ENCODE data around the gene TBCB. TPM values are rescaled to one million over a fixed set of nuclear protein-coding genes. Genes with fewer than 3 reads are reported as not detected.

The TBCB gene
- total and polyA plus RNA-seq, 8 donors = 32.1 to 263 (median 115) TPM

DNA sequence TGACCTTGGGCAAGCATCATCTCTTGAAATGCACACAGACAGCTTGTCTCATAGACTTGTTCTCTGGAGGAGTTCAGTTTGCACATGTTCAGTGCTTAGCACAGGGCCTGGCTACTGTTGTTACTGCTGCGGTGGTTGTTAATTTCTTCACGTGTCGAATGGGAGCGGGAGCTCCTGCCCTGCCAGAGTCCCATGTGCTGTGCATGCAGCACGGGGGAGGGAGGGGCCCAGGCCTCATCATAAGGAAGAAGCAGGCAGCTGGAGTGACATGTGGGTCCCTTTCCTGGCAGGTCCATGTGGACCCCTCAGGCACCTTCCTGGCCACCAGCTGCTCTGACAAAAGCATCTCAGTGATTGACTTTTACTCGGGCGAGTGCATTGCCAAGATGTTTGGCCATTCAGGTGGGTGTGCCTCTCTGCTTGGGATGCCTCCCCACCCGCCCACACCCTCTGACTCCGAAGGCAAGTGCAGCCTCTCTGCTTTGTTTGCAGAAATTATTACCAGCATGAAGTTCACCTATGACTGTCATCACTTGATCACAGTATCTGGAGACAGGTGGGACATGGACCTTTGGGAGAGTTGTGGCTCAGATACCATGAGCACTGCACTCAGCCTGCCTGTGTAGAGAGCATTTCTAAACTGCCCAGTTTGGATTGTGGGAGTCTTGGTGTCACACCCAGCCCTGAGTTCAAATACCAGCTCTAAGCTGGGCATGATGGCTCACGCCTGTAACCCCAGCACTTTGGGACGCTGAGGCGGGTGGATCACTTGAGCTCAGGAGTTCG, 24.2 kb upstream of the TBCB start:
- intact Hi-C loops (cut with DNase I; ENCODE audit: low total_unique reads) = no loop called here
- Histone ChIP-seq H3K4me1 (no peaks in the 10 kb centered on the region), H3K4me3 (no peak overlapping the region), H3K9me3 (no peaks in the 10 kb centered on the region), H3K27me3 (no peaks in the 10 kb centered on the region), H3K27ac (no peak overlapping the region), H3K36me3 (peaks cover 0 to 10% (median 0%) of the 10 kb centered on the region in 4 donors)
- no peak for DNase-seq
- WGBS, 5 donors = 79 to 92% (median 88%) methylated on average over 9 to 13 of the region's 13 CpGs
- TF ChIP-seq, protein P1, sequence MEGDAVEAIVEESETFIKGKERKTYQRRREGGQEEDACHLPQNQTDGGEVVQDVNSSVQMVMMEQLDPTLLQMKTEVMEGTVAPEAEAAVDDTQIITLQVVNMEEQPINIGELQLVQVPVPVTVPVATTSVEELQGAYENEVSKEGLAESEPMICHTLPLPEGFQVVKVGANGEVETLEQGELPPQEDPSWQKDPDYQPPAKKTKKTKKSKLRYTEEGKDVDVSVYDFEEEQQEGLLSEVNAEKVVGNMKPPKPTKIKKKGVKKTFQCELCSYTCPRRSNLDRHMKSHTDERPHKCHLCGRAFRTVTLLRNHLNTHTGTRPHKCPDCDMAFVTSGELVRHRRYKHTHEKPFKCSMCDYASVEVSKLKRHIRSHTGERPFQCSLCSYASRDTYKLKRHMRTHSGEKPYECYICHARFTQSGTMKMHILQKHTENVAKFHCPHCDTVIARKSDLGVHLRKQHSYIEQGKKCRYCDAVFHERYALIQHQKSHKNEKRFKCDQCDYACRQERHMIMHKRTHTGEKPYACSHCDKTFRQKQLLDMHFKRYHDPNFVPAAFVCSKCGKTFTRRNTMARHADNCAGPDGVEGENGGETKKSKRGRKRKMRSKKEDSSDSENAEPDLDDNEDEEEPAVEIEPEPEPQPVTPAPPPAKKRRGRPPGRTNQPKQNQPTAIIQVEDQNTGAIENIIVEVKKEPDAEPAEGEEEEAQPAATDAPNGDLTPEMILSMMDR (IDR thresholded peaks at IDR 0.05) = no peak
- TF ChIP-seq POLR2A (IDR thresholded peaks at IDR 0.05) (no peak), EP300 (IDR thresholded peaks at IDR 0.05) (no peak), POLR2AphosphoS5 (IDR thresholded peaks at IDR 0.05) (no peak)

DNA sequence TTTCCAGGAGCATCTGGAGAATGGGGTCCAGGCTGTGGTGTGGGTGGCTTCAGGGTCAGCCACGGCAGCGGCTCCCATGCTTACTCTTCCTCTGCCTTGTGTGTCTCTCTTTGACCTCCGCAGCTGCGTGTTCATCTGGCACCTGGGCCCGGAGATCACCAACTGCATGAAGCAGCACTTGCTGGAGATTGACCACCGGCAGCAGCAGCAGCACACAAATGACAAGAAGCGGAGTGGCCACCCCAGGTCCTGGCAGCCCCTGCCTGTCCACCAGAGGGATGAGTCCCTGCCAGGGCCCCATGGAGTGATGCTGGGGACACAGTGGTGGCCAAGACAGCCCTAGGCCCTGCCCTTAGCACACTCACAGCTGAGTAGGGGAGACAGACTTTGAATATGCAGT, 22.7 kb upstream of the TBCB start:
- Histone ChIP-seq H3K4me1 (no peaks in the 10 kb centered on the region), H3K27ac (no peak overlapping the region), H3K36me3 (peaks cover 0 to 5% (median 0%) of the 10 kb centered on the region in 4 donors), H3K9me3 (no peaks in the 10 kb centered on the region), H3K4me3 (no peak overlapping the region), H3K27me3 (no peaks in the 10 kb centered on the region)
- DNase-seq = no peak
- WGBS, 5 donors = 92 to 98% (median 95%) methylated on average over 5 to 7 of the region's 7 CpGs
- no peak for TF ChIP-seq EP300 (IDR thresholded peaks at IDR 0.05)
- TF ChIP-seq, protein P1 (IDR thresholded peaks at IDR 0.05) = no peak
- no peak for TF ChIP-seq POLR2AphosphoS5 (IDR thresholded peaks at IDR 0.05)
- TF ChIP-seq POLR2A (IDR thresholded peaks at IDR 0.05) = no peak
- intact Hi-C loops (cut with DNase I; ENCODE audit: low total_unique reads) = no loop called here

DNA sequence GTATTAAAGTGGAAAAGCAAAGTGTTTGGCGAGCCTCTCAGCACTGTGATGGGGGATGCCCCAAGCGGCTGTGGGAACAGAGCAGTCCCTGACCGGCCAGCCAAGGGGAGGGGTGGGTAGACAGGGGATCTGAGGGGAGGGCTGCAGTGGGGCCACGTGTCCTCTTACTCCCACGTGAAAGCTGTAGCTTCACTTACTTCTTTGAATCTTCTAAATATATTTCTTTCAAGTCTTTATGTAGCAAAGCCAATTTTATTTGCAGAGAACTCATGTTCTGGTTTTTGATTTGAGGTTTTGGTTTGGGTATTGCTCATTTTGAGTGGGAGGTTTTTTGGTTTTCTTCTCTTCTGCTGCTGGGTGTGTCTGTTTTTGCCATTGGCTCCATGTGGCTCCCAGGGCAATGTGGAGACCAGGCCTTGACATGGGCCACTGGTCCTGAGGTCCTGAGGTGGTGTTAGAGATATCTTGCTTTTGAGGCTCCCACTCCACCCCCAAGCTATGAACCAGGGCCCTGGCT, 22.1 kb upstream of the TBCB start:
- H3K27me3 ChIP-seq = no peaks in the 10 kb centered on the region
- no peak for DNase-seq
- H3K9me3 ChIP-seq = no peaks in the 10 kb centered on the region
- no peaks in the 10 kb centered on the region for H3K4me1 ChIP-seq
- no peak for TF ChIP-seq POLR2AphosphoS5 (IDR thresholded peaks at IDR 0.05)
- TF ChIP-seq EP300 (IDR thresholded peaks at IDR 0.05) = no peak
- TF ChIP-seq, protein P1 (IDR thresholded peaks at IDR 0.05) = no peak
- no peak for TF ChIP-seq POLR2A (IDR thresholded peaks at IDR 0.05)
- H3K27ac ChIP-seq = no peak overlapping the region
- 76 to 90% (median 85%) methylated on average over 5 of the region's 5 CpGs for WGBS, 5 donors
- no peak overlapping the region for H3K4me3 ChIP-seq
- intact Hi-C loops (cut with DNase I; ENCODE audit: low total_unique reads) = no loop called here
- peaks cover 0 to 5% (median 0%) of the 10 kb centered on the region in 4 donors for H3K36me3 ChIP-seq

DNA sequence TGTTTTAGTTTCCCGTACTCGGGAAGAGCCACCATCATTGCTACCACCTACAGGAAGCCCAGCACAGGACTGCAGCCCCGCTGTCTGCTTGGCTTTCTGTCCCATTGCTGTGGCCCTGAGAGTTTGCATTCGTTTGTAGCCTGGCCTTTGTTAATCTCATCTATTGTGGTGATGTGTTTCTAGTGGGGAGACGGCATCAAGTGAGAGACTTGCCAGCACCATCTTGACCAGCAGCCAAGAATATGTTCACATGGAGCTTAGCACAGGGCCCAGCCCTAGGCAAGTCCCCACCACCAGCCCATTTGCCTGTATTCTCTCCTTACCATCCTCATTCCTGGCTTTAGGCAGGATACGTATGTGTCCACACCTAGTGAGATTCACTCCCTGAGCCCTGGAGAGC, 21.6 kb upstream of the TBCB start:
- Histone ChIP-seq H3K4me3 (no peak overlapping the region), H3K27ac (no peak overlapping the region), H3K36me3 (peaks cover 0 to 5% (median 0%) of the 10 kb centered on the region in 4 donors), H3K4me1 (no peaks in the 10 kb centered on the region), H3K27me3 (no peaks in the 10 kb centered on the region), H3K9me3 (no peaks in the 10 kb centered on the region)
- 67 to 90% (median 81%) methylated on average over 5 to 6 of the region's 6 CpGs for WGBS, 5 donors
- intact Hi-C loops (cut with DNase I; ENCODE audit: low total_unique reads) = no loop called here
- DNase-seq = no peak
- no peak for TF ChIP-seq POLR2A (IDR thresholded peaks at IDR 0.05)
- no peak for TF ChIP-seq POLR2AphosphoS5 (IDR thresholded peaks at IDR 0.05)
- TF ChIP-seq EP300 (IDR thresholded peaks at IDR 0.05) = no peak
- TF ChIP-seq, protein P1 (IDR thresholded peaks at IDR 0.05) = no peak
